B cell (primary cell): ENCODE data around the gene RNF217. TPM values are rescaled to one million over a fixed set of nuclear protein-coding genes. Genes with fewer than 3 reads are reported as not detected.

Source experiments
- ATAC-seq: fragments of 200-7000 bp; cut with Tn5 transposase; one replicate; pipeline ENCODE4 v1.10.0; 2021; ENCODE audit warnings: low read depth, mild to moderate bottlenecking, moderate number of reproducible peaks, moderate library complexity
- CTCF ChIA-PET: fragments of 350-600 bp; sonication (Branson Sonifier 250); formaldehyde crosslinking; loops from one replicate; lab custom pipeline; 2021; ENCODE audit warnings: antibody characterized with exemption, inconsistent platforms; lab: Charles Lee
- POLR2A ChIA-PET: fragments of 350-600 bp; sonication (Branson Sonifier 250); formaldehyde crosslinking; loops from one replicate; lab custom pipeline; 2021; ENCODE audit warnings: antibody characterized with exemption; lab: Charles Lee
- DNase-seq: peaks from one replicate; pipeline ENCODE4 v3.0.0; 2013
- H2AFZ ChIP-seq: 2 replicates; pipeline ENCODE4 v1.6.1; 2012; ENCODE audit warnings: mild to moderate bottlenecking, low read depth, low read length; ENCODE audit not compliant: insufficient read depth, poor library complexity, severe bottlenecking
- H3K27ac ChIP-seq, 2 donors: 1 replicate in 1 of 2; 2 replicates in 1 of 2; pipeline ENCODE4 v1.5.1; 2012 to 2013; ENCODE audit warnings: low read length in 2 of 2, mild to moderate bottlenecking in 2 of 2, moderate library complexity in 1 of 2
- H3K27me3 ChIP-seq, 4 experiments: fragments of 200-600 bp in 1 of 4; sonication (generic) in 1 of 4; replicated peaks in 1 of 4; 1 replicate in 2 of 4; 2 replicates in 2 of 4; pipeline versions ENCODE4 v1.6.1 to v1.7.0; 2013 to 2016; ENCODE audit warnings: low read length in 3 of 4, mild to moderate bottlenecking in 2 of 4, mixed read lengths in 1 of 4, moderate library complexity in 1 of 4; ENCODE audit not compliant: insufficient read depth in 4 of 4, control insufficient read depth in 3 of 4; ENCODE audit errors: control extremely low read depth in 1 of 4
- H3K36me3 ChIP-seq, 2 experiments: replicated peaks in 1 of 2; 1 replicate in 1 of 2; 2 replicates in 1 of 2; pipeline versions ENCODE4 v1.6.1 to v1.7.1; 2013; ENCODE audit warnings: low read length in 1 of 2; ENCODE audit not compliant: insufficient read depth in 2 of 2, control insufficient read depth in 1 of 2; ENCODE audit errors: control extremely low read depth in 1 of 2, extremely low read depth in 1 of 2
- H3K4me1 ChIP-seq, 2 donors: fragments of 200-600 bp in 1 of 2; sonication (generic) in 1 of 2; 1 replicate in 1 of 2; 2 replicates in 1 of 2; pipeline versions ENCODE4 v1.5.1 to v1.6.1; 2013 to 2017; ENCODE audit warnings: low read length in 2 of 2; ENCODE audit not compliant: control insufficient read depth in 2 of 2, insufficient read depth in 2 of 2
- H3K4me2 ChIP-seq: replicated peaks from 2 replicates; pipeline ENCODE3; 2012; ENCODE audit warnings: mild to moderate bottlenecking, low read depth, low read length; ENCODE audit not compliant: poor library complexity, severe bottlenecking
- H3K4me3 ChIP-seq, 5 experiments: fragments of 200-600 bp in 1 of 5; sonication (generic) in 1 of 5; 1 replicate in 3 of 5; 2 replicates in 2 of 5; pipeline versions ENCODE4 v1.5.1 to v1.7.0; 2011 to 2016; ENCODE audit warnings: low read length in 4 of 5, mild to moderate bottlenecking in 4 of 5, low read depth in 2 of 5, control low read depth in 1 of 5, moderate library complexity in 1 of 5; ENCODE audit not compliant: insufficient read depth in 1 of 5; ENCODE audit errors: control extremely low read depth in 1 of 5, extremely low read depth in 1 of 5
- H3K79me2 ChIP-seq: fragments of 200-600 bp; sonication (generic); one replicate; pipeline ENCODE4 v1.6.0; 2016; ENCODE audit warnings: low read length; ENCODE audit not compliant: control insufficient read depth, insufficient read depth
- H3K9ac ChIP-seq: fragments of 200-600 bp; sonication (generic); 2 replicates; pipeline ENCODE4 v1.6.1; 2017; ENCODE audit warnings: mild to moderate bottlenecking, low read length, moderate library complexity
- H3K9me3 ChIP-seq, 3 donors: one replicate each; pipeline versions ENCODE4 v1.6.1 to v1.7.1; 2013; ENCODE audit warnings: low read length in 2 of 3; ENCODE audit not compliant: control insufficient read depth in 2 of 3, insufficient read depth in 1 of 3; ENCODE audit errors: control extremely low read depth in 1 of 3
- H4K20me1 ChIP-seq: 2 replicates; pipeline ENCODE4 v1.6.0; 2012; ENCODE audit warnings: mild to moderate bottlenecking, low read length; ENCODE audit not compliant: insufficient read depth, control insufficient read depth, poor library complexity, severe bottlenecking
- H3K27ac Mint-ChIP-seq: one replicate; pipeline ENCODE4 v1.8.0; 2021; ENCODE audit warnings: mixed read lengths
- H3K27me3 Mint-ChIP-seq: one replicate; pipeline ENCODE4 v1.8.0; 2021; ENCODE audit warnings: mixed read lengths
- H3K4me1 Mint-ChIP-seq: one replicate; pipeline ENCODE4 v1.8.0; 2021; ENCODE audit warnings: mixed read lengths
- H3K4me3 Mint-ChIP-seq: one replicate; pipeline ENCODE4 v1.8.0; 2021; ENCODE audit warnings: mixed read lengths
- H3K9me3 Mint-ChIP-seq: one replicate; pipeline ENCODE4 v1.8.0; 2022; ENCODE audit warnings: mixed read lengths; ENCODE audit not compliant: insufficient read depth
- CTCF ChIP-seq: fragments of 200-600 bp; IDR thresholded peaks from one replicate; pipeline ENCODE4 v1.8.0; 2022; ENCODE audit warnings: antibody characterized with exemption, mild to moderate bottlenecking
- EZH2 ChIP-seq: IDR thresholded peaks from 2 replicates; pipeline ENCODE4 v1.6.1; 2012; ENCODE audit warnings: borderline replicate concordance, low read depth, mild to moderate bottlenecking, moderate library complexity, low read length; ENCODE audit not compliant: insufficient read depth, poor library complexity, severe bottlenecking
- WGBS: methylation state at CpG from one replicate; pipeline ENCODE4 v1.1.5; 2013; ENCODE audit warnings: missing lambda C conversion rate; ENCODE audit not compliant: insufficient coverage; 5-methylcytosine and 5-hydroxymethylcytosine counted together
- intact Hi-C: fragments of 100-400 bp; cut with micrococcal nuclease; formaldehyde crosslinking; loops from one replicate; pipeline ENCODE4 v1.10.0; 2022
- polyA plus RNA-seq: library from polyadenylated mRNA; depleted of rRNA; stranded (reverse); fragments of >200 nt; gene quantifications from 2 replicates; pipeline ENCODE4 v1.2.3, GENCODE V29; 2012
- total RNA-seq, 2 donors: library from RNA; stranded (reverse); fragments of 120-200 nt in 1 of 2; gene quantifications; 1 replicate in 1 of 2; 2 replicates in 1 of 2; pipeline versions ENCODE4 v1.2.3 to v1.2.4, GENCODE V29; 2013 to 2022

Gene RNF217
- total and polyA plus RNA-seq, 2 donors (not counting 1 experiment from before 2014, with no cell fraction given) = 0.03 TPM; not detected in 1

- WGBS = no CpG with 5 or more reads among the region's 3 CpGs
- H4K20me1 ChIP-seq = no peaks in the 10 kb centered on the region
- no peaks in the 10 kb centered on the region for H3K4me1 ChIP-seq
- H3K27me3 ChIP-seq = peaks cover 0 to 8% (median 4%) of the 10 kb centered on the region in 4 experiments
- H3K4me3 ChIP-seq = no peak overlapping the region
- Mint-ChIP-seq H3K9me3 (no peaks in the 10 kb centered on the region), H3K27me3 (peaks cover 7% of the 10 kb centered on the region), H3K4me3 (no peak overlapping the region), H3K27ac (no peak overlapping the region), H3K4me1 (peaks cover 6% of the 10 kb centered on the region)
- ATAC-seq = no peak
- POLR2A ChIA-PET = no interaction called here
- no peak overlapping the region for H2AFZ ChIP-seq
- H3K79me2 ChIP-seq = no peaks in the 10 kb centered on the region
- intact Hi-C loops = no loop called here
- DNase-seq = no peak
- no peaks in the 10 kb centered on the region for H3K9me3 ChIP-seq
- no peak for TF ChIP-seq EZH2
- no peak for TF ChIP-seq CTCF
- H3K9ac ChIP-seq = no peak overlapping the region
- no peak overlapping the region for H3K4me2 ChIP-seq
- no peaks in the 10 kb centered on the region for H3K36me3 ChIP-seq
- H3K27ac ChIP-seq = no peak overlapping the region
- CTCF ChIA-PET = no interaction called here
Measured at GRCh38 chr6:125094563-125094962, 132.3 kb downstream of the RNF217 start.

- H3K9me3 Mint-ChIP-seq = no peaks in the 10 kb centered on the region
- no peaks in the 10 kb centered on the region for H3K79me2 ChIP-seq
- CTCF ChIA-PET = no interaction called here
- intact Hi-C loops = no loop called here
- no peak overlapping the region for H3K4me3 Mint-ChIP-seq
- no peak overlapping the region for H2AFZ ChIP-seq
- no peaks in the 10 kb centered on the region for H3K4me1 ChIP-seq
- POLR2A ChIA-PET = no interaction called here
- H3K9me3 ChIP-seq = no peaks in the 10 kb centered on the region
- H4K20me1 ChIP-seq = no peaks in the 10 kb centered on the region
- H3K27ac Mint-ChIP-seq = no peak overlapping the region
- H3K27me3 Mint-ChIP-seq = peaks cover 14% of the 10 kb centered on the region
- peaks cover 0 to 8% (median 4%) of the 10 kb centered on the region in 4 experiments for H3K27me3 ChIP-seq
- no peak overlapping the region for H3K27ac ChIP-seq
- 100% methylated on average over 3 of the region's 5 CpGs for WGBS
- ATAC-seq (no peak), DNase-seq (no peak)
- H3K4me2 ChIP-seq = no peak overlapping the region
- peaks cover 12% of the 10 kb centered on the region for H3K4me1 Mint-ChIP-seq
- no peak for TF ChIP-seq CTCF
- no peak for TF ChIP-seq EZH2
- no peak overlapping the region for H3K9ac ChIP-seq
- H3K36me3 ChIP-seq = no peaks in the 10 kb centered on the region
- no peak overlapping the region for H3K4me3 ChIP-seq
Measured at GRCh38 chr6:125095580-125096301, 133.5 kb downstream of the RNF217 start.
